H54 (cell line): ENCODE measurements around the gene ADCY2.
A peak's percentile ranks its signal among the peaks of the same experiment; 100 is the strongest.

Experiments used
- DNase-seq: peaks from one replicate; pipeline ENCODE4 v3.0.0; 2011; ENCODE audit warnings: low spot score, mixed read lengths; ENCODE audit not compliant: insufficient read length
- FAIRE-seq: peaks from 3 replicates; lab custom pipeline; 2011; peaks lifted over from hg19 to GRCh38; lab: Jason Lieb, UNC
- POLR2A ChIP-seq: IDR thresholded peaks from 2 replicates; pipeline ENCODE4 v1.6.1; 2011; ENCODE audit warnings: low read depth, mild to moderate bottlenecking, low read length

Gene ADCY2

DNA sequence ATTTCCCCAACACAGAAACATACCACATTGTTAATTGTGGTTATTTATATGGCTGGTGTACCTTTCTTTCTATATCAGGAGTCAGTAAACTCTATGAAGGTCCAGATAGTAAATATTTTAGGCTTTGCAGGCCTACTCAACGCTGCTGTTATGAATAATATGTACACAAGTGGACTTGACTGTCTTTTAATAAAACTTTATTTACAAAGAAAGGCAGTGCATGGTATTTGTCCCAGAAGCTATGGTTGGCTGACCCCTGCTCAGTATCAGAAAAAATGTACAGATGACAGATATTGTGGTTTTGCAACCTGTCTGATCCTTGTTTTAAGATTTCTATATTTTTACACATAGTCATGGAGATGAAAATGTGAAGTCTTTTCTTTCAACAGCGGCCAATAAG is 478.7 kb downstream of the ADCY2 start:
- FAIRE-seq = no peak
- TF ChIP-seq POLR2A = no peak
- no peak for DNase-seq

- FAIRE-seq (no peak), DNase-seq (no peak)
- no peak for TF ChIP-seq POLR2A
Measured at GRCh38 chr5:7875151-7875550, 479.2 kb downstream of the ADCY2 start.

DNA sequence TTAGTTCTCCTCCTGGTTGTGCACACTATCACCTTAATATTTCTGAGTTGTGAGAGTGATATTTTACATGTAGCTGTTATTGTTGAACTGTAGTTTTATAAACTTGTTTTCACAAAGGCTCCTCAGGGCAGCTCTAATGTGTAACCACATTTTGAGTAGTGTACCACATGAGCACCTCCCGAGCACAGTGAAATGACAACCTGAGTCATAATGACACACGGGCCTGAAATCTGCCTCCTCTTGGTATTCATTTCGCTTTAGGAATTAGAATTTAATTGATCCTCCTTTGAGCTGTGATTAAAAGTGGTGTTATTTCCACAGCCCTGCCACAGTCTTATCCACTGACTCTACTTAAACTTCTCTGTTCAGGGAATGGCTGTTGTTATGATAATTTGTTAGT is 480.9 kb downstream of the ADCY2 start:
- DNase-seq = peak; percentile 42
- peak; percentile 93 for FAIRE-seq
- TF ChIP-seq POLR2A = no peak

- DNase-seq = no peak
- FAIRE-seq = no peak
- TF ChIP-seq POLR2A = no peak
Measured at GRCh38 chr5:7877851-7878250, 481.9 kb downstream of the ADCY2 start.

DNA sequence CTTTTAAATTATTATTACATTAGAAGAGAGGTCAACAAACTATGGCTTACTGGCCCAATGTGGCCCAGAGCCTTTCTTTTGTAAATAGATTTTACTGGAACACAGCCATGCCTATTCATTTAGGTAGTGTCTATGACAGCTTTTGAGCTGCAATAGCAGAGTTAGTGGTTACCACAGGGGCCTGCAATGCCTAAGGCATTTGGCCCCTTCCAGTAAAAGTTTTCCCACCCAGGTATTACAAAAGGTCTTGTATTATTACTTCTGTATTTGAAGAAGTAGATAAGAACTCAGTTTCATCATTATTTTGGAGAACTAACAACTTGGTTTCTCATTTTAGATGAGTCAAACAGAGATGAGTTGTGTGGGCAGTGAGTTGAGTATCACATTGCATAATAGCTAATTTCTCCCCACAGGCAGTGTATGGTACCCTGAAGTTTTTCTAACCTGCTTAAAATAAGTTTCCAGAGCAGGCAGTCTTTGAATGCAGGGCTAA is 482.5 kb downstream of the ADCY2 start:
- FAIRE-seq = no peak
- DNase-seq = no peak
- TF ChIP-seq POLR2A = no peak
